ENCODE results near the gene HPCAL1. TPM values are rescaled to one million over a fixed set of nuclear protein-coding genes. Genes with fewer than 3 reads are reported as not detected.

The HPCAL1 gene
- total and polyA plus RNA-seq, 9 donors: 18.8 to 51.0 (median 30.1) TPM

DNA sequence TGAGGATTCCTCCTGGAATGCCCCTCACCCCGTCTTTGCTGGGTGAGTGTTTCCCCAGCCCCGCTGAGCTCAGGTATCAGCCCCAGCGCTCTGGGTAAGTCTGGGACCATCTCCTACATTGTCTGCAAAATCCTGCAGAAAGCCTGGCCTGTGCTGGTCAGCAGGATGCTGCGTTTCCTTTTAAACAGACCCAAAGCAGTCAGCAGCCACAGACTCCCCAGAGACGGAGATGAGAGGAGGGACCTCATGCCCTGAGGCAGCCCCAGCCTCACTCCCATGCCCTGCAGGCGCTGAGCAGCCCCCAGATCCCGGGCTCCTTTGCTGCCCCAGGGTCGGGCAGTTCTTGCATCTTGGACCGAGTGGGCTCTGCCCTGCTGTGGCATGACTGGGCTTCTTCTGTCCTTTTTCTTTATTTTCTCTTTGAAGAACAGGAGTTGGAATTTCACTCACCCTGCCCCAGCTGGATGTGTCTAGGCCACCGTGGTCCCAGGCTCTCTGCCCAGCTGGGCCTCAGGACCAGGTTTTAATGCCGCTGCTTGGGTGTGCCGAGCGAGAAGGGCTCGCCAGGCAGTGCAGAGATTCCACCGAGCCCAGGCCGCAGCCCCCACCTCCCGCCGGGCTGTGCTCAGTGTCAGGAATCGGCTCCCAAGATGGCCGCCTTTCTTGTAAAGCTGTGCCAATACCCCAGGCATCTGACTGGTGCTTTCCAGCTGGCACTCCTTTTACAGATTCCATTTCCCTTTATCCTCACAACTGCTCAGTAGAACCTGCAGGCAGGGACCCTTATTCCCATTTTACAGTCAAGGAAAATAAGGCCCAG lies 101.8 kb downstream of the HPCAL1 start:
- DNase-seq: peak; percentile 84
- Histone ChIP-seq H3K9me3 (replicated peaks; ENCODE audit: control insufficient read depth, low read depth, low read length) (no peaks in the 10 kb centered on the region), H3K27ac (ENCODE audit: low read length) (peak overlapping the region; percentile 94), H3K4me1 (ENCODE audit: control insufficient read depth, insufficient read depth, low read length) (peaks cover 71% of the 10 kb centered on the region), H3K27me3 (ENCODE audit: control insufficient read depth, insufficient read depth, low read length) (no peaks in the 10 kb centered on the region), H3K36me3 (ENCODE audit: control insufficient read depth, insufficient read depth, low read length) (no peaks in the 10 kb centered on the region), H3K4me3 (ENCODE audit: low read length) (no peak overlapping the region)
- 56% methylated on average over 18 of the region's 20 CpGs for WGBS (ENCODE audit: insufficient coverage)

DNA sequence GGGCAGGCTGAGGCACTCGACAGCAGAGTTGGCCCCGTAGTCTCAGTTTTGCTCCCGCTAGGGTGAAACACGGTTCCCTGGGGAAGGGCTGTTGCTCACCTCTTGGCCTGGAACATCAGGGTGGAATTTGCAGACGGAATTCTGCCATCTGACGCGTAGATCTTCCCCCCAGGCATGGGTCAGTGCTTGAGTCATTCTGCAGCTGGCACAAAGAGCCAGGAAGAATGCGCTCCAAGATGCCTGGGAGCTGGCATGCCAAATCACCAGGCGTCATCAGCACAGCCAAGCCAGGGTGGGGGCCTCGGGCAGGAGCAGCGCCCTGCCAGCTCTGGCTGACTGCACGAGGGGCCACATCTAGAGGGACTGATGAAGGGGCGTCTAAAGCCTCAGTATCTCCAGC lies 102.7 kb downstream of the HPCAL1 start:
- peak; percentile 83 for DNase-seq
- Histone ChIP-seq H3K4me3 (ENCODE audit: low read length) (no peak overlapping the region), H3K4me1 (ENCODE audit: control insufficient read depth, insufficient read depth, low read length) (peaks cover 77% of the 10 kb centered on the region), H3K27me3 (ENCODE audit: control insufficient read depth, insufficient read depth, low read length) (no peaks in the 10 kb centered on the region), H3K9me3 (replicated peaks; ENCODE audit: control insufficient read depth, low read depth, low read length) (no peaks in the 10 kb centered on the region), H3K36me3 (ENCODE audit: control insufficient read depth, insufficient read depth, low read length) (no peaks in the 10 kb centered on the region), H3K27ac (ENCODE audit: low read length) (peak overlapping the region; percentile 94)
- WGBS (ENCODE audit: insufficient coverage): 67% methylated on average over 12 of the region's 13 CpGs

- Histone ChIP-seq H3K9me3 (replicated peaks; ENCODE audit: control insufficient read depth, low read depth, low read length) (no peaks in the 10 kb centered on the region), H3K4me1 (ENCODE audit: control insufficient read depth, insufficient read depth, low read length) (peaks cover 77% of the 10 kb centered on the region), H3K36me3 (ENCODE audit: control insufficient read depth, insufficient read depth, low read length) (no peaks in the 10 kb centered on the region), H3K27ac (ENCODE audit: low read length) (peak overlapping the region; percentile 94), H3K27me3 (ENCODE audit: control insufficient read depth, insufficient read depth, low read length) (no peaks in the 10 kb centered on the region), H3K4me3 (ENCODE audit: low read length) (no peak overlapping the region)
- 86% methylated on average over 5 of the region's 10 CpGs for WGBS (ENCODE audit: insufficient coverage)
- no peak for DNase-seq
Measured at GRCh38 chr2:10406016-10406415, 103.3 kb downstream of the HPCAL1 start.

DNA sequence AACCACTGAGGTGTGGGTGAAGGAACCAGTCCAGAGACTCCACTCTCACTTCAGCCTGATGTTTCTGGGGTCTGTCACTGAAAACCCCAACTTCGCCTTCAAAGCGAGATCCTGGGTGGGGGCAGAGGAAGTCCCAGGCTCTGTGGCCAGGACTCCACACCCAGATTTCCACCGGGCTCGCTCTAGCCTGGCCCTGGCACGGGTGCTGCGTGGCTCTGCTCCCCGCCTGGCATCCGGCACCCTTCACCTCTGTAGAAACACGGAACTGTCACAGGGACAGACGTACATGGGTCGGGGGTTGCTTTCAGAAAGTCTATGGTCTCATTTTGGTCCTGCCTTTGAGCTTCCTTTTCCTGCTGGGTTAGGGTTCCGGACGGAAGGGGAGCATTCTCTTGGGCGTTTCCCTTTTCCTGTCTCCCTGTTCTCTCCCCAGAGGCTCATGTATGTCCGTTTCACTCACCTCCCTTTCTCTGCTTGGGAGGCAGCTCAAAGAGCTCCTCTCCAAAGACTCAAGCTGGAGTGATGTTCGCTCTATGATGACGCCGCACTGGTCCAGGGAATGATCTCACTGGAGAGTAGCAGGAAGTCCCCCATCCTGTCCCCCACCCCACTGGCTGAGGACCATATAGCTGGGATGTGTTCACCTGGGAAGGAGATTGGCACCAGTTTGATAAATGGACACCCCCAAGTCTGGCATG lies 103.9 kb downstream of the HPCAL1 start:
- no peak overlapping the region for H3K4me3 ChIP-seq (ENCODE audit: low read length)
- H3K27ac ChIP-seq (ENCODE audit: low read length): peak overlapping the region; percentile 94
- DNase-seq: no peak
- H3K36me3 ChIP-seq (ENCODE audit: control insufficient read depth, insufficient read depth, low read length): no peaks in the 10 kb centered on the region
- no peaks in the 10 kb centered on the region for H3K27me3 ChIP-seq (ENCODE audit: control insufficient read depth, insufficient read depth, low read length)
- WGBS (ENCODE audit: insufficient coverage): 66% methylated on average over 15 of the region's 18 CpGs
- no peaks in the 10 kb centered on the region for H3K9me3 ChIP-seq (replicated peaks; ENCODE audit: control insufficient read depth, low read depth, low read length)
- peaks cover 78% of the 10 kb centered on the region for H3K4me1 ChIP-seq (ENCODE audit: control insufficient read depth, insufficient read depth, low read length)

DNA sequence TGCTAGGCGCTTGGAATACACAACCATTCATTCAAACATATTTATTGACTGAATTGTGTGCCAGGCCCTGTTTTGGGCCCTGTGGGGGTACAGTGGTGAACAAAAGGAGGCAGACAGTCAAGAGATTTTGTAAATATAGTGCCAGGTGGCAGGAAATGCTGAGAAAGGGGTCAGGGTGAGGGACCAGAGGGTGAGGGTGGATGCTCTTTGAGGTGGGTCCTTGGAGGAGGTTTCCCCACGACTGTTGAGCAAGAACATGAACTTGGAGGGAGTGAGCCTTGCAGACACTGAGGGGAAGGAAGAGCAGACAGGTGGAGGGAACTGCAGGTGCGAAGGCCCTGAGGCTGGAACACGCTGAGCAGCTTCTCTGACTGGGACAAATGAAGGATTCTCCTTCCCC lies 104.7 kb downstream of the HPCAL1 start:
- Histone ChIP-seq H3K9me3 (replicated peaks; ENCODE audit: control insufficient read depth, low read depth, low read length) (peaks cover 3% of the 10 kb centered on the region), H3K36me3 (ENCODE audit: control insufficient read depth, insufficient read depth, low read length) (no peaks in the 10 kb centered on the region), H3K27me3 (ENCODE audit: control insufficient read depth, insufficient read depth, low read length) (no peaks in the 10 kb centered on the region), H3K27ac (ENCODE audit: low read length) (no peak overlapping the region), H3K4me3 (ENCODE audit: low read length) (no peak overlapping the region), H3K4me1 (ENCODE audit: control insufficient read depth, insufficient read depth, low read length) (peaks cover 85% of the 10 kb centered on the region)
- no peak for DNase-seq
- 40% methylated on average over 1 of the region's 4 CpGs for WGBS (ENCODE audit: insufficient coverage)

- Histone ChIP-seq H3K4me1 (ENCODE audit: control insufficient read depth, insufficient read depth, low read length) (peaks cover 89% of the 10 kb centered on the region), H3K27ac (ENCODE audit: low read length) (no peak overlapping the region), H3K27me3 (ENCODE audit: control insufficient read depth, insufficient read depth, low read length) (no peaks in the 10 kb centered on the region), H3K9me3 (replicated peaks; ENCODE audit: control insufficient read depth, low read depth, low read length) (peaks cover 4% of the 10 kb centered on the region), H3K4me3 (ENCODE audit: low read length) (no peak overlapping the region), H3K36me3 (ENCODE audit: control insufficient read depth, insufficient read depth, low read length) (no peaks in the 10 kb centered on the region)
- WGBS (ENCODE audit: insufficient coverage): 66% methylated on average over 5 of the region's 11 CpGs
- no peak for DNase-seq
Measured at GRCh38 chr2:10407841-10408648, 105.3 kb downstream of the HPCAL1 start.

DNA sequence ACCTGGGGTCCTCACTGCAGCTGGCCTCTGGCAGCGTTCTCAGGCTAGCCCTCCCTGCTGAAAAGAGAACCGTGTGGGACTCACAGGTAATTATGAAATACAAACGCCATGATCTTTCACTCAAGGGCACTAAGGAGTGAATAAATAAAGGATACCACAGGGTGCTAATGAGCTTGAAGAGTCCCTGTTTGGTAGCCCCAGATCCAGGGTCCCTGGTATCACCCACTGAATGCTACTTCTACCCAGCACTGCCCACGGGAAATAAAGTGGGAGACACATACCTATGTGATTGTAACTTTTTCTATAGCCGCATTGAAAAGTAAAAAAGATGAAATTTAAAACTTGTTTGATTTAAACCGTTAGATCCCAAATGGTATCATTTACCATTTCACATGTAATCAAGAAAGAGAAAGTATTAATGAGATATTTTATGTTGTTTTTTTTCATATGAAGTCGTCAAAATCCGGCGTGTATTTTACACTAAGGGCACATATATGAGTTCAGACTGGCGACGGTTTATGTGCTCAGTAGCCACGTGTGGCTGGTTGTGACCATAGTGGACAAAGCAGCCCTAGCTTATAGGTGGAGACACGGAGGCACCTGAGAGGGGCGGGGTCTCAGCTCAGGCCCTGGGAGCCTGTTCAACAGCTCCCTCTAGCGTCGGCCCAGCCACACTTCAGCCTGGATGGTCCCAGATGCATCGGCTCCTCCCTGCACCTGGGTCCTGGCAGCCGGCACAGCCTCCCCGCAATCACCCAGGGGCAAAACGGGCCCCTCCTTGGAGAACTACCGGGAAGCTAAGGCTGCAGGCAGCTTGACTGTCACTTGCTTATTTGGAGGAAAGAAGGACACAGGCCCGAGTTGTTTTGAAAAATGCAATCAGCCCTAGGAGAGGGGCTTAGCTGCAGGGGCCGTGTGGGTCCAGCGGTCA lies 106.2 kb downstream of the HPCAL1 start:
- H3K4me3 ChIP-seq (ENCODE audit: low read length): no peak overlapping the region
- WGBS (ENCODE audit: insufficient coverage): 26% methylated on average over 11 of the region's 24 CpGs
- no peaks in the 10 kb centered on the region for H3K36me3 ChIP-seq (ENCODE audit: control insufficient read depth, insufficient read depth, low read length)
- no peaks in the 10 kb centered on the region for H3K27me3 ChIP-seq (ENCODE audit: control insufficient read depth, insufficient read depth, low read length)
- H3K27ac ChIP-seq (ENCODE audit: low read length): peak overlapping the region; percentile 96
- H3K4me1 ChIP-seq (ENCODE audit: control insufficient read depth, insufficient read depth, low read length): peaks cover 97% of the 10 kb centered on the region
- DNase-seq: peak; percentile 76
- H3K9me3 ChIP-seq (replicated peaks; ENCODE audit: control insufficient read depth, low read depth, low read length): peaks cover 4% of the 10 kb centered on the region

DNA sequence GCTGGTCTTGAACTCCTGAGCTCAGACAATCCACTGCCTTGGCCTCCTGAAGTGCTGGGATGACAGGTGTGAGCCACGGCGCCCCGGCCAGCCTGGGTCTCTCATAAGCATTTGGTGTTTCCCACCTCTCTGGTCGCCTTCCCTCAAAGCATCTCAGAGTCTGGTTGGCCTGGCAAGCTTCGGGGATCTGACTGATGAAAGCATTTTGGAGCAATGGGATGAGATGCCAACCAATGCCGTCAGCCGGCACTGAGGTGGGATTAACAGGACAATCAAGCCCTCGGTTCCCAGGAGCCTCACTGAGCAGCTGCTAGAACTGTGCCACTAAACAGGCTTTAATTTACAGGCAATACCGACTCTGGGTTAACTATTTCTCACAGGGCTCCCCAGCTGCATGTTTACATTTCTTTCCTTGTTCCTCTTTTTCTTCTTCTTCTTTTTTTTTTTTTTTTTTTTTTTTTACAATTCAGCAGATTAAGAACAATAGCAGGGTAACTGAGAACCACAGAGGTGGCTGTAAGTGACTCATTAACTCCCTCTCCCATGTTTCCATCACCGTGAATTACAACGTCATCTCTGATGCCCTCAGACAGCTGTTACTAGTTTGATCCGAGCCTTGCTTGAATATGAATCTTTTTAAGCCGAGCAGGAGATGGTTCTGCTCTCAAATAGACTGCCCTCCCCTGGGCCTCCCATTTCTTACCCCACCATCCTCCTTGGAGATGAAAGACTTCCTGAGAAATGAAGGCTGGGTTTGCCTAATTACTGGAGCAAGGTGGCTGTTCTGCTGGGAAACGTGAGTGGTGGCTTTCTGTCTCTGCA lies 107.5 kb downstream of the HPCAL1 start:
- Histone ChIP-seq H3K9me3 (replicated peaks; ENCODE audit: control insufficient read depth, low read depth, low read length) (peaks cover 4% of the 10 kb centered on the region), H3K27me3 (ENCODE audit: control insufficient read depth, insufficient read depth, low read length) (no peaks in the 10 kb centered on the region), H3K4me1 (ENCODE audit: control insufficient read depth, insufficient read depth, low read length) (peaks cover 97% of the 10 kb centered on the region), H3K36me3 (ENCODE audit: control insufficient read depth, insufficient read depth, low read length) (no peaks in the 10 kb centered on the region), H3K4me3 (ENCODE audit: low read length) (no peak overlapping the region), H3K27ac (ENCODE audit: low read length) (peak overlapping the region; percentile 96)
- DNase-seq: peak; percentile 88
- 70% methylated on average over 8 of the region's 14 CpGs for WGBS (ENCODE audit: insufficient coverage)
